Muscle of arm (tissue), 12 donors: ENCODE measurements around the gene PRKCB. TPM values are rescaled to one million over a fixed set of nuclear protein-coding genes. Genes with fewer than 3 reads are reported as not detected.

ENCODE experiments used
- DNase-seq: peaks from one replicate; pipeline ENCODE4 v3.0.0-alpha.2; 2013
- polyA plus RNA-seq, 12 donors: library from polyadenylated mRNA; unstranded; fragments of 120-200 nt; gene quantifications; one replicate each; pipeline ENCODE4 v1.2.1, GENCODE V29; 2013; ENCODE audit not compliant: insufficient read length in 12 of 12

PRKCB gene
- polyA plus RNA-seq, 12 donors, result 0.75 to 6.3 (median 1.8) TPM; not detected in 1

GRCh38 chr16:23833960-23834685 lies 1.7 kb upstream of the PRKCB start:
- no peak for DNase-seq

GRCh38 chr16:23836078-23836403 lies 258 bp downstream of the PRKCB start:
- no peak for DNase-seq

- no peak for DNase-seq
These were observed 875 bp downstream of the PRKCB start for GRCh38 chr16:23836404-23837311.

- no peak for DNase-seq
These were observed 1.9 kb downstream of the PRKCB start for GRCh38 chr16:23837553-23838308.

GRCh38 chr16:23838485-23839142 lies 2.8 kb downstream of the PRKCB start:
- DNase-seq, result no peak

DNA sequence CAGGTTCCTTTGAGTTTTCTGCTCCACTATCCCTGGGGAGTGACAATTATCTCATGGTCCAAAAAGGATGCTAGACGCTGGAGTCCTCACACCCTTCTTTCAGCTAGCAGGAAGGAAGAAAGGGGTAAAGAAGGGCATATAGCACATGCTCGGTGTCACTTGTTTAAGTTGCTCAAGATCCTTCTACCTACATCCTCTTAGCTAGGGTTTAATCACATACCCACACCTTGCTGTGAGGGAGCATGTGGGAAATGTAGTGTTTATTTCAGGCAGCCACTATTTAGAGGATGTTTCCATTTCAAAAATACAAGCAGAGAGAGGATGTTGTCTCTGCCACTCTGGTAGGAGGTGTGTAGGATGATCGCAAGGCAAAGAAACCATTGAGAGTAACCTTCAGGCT lies 4.5 kb downstream of the PRKCB start:
- no peak for DNase-seq

- no peak for DNase-seq
These were observed 6.4 kb downstream of the PRKCB start for GRCh38 chr16:23842137-23842600.

DNA sequence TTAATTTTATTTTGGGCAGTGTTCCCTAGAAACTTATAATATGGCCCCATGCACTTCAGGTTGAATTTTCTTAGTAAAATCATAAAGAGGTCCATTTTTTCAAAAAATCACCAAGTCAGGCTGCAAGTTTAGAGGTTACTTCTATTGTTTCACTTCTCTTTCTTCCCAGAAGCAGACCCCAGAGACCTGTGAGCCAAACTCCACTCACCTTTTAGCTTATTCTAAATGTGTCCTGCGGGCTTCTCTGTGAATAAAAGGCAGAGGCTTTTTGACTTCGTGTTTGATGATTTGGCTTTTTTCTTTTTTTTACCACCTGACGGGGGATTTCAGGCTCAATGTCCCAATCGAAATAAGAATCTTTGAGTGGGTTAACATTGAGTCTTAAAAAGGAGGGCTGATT lies 7.4 kb downstream of the PRKCB start:
- DNase-seq, result no peak

DNA sequence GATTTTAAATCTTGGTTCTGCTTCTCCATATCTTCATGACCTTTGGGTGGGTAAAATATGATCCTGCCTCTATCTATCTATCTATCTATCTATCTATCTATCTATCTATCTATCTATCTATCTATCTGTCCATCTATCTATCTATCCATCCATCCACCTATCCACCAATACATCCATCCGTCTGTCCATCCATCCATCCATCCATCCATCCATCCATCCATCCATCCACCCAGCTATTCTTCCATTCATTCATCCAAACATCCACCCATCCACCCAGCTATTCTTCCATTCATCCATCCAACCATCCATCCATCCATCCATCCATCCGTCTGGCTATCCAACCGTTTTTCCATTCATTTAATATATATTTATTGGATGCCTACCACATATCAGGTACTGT lies 11.5 kb downstream of the PRKCB start:
- no peak for DNase-seq

- DNase-seq, result no peak
These were observed 12.2 kb downstream of the PRKCB start for GRCh38 chr16:23847948-23848347.

DNA sequence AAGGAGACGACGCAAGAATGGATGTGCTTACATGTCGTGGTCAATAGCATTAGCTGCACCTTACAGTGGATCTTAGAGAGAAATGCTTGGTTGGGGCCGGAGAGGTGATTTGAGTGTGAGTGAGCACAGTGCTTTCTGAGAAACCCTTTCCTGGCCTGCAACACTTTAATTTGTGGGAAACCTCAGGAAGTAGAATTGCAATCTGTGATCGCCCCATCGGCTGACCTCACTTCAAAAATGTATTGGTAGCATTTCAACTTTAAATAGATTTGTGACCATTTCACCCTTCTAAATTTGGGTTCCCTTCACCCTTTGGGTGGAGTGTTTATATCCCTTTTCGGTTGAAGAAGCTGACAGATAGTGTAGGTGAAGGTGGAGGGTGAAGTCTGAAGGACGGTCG lies 13.2 kb downstream of the PRKCB start:
- no peak for DNase-seq

- no peak for DNase-seq
These were observed 17.2 kb downstream of the PRKCB start for GRCh38 chr16:23852794-23853562.

DNA sequence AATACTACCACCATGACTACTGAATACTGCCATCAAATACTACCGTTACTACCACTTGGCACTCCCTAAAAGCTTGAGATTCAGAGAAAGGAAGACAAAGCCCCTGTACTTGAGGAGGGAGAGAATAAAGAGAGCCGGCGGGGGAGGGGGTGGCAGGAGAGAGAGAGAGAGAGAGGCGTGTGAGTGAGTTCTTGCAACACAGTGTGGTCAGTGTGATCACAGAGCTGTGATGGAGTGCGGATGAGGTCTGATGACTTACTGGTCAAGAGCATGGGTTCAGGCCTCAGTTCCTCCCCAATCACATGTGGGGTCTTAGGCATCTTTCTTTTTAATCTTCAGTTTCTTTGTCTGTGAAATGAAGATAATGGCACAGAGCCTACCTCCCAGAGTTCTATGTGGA lies 19.2 kb downstream of the PRKCB start:
- no peak for DNase-seq

DNA sequence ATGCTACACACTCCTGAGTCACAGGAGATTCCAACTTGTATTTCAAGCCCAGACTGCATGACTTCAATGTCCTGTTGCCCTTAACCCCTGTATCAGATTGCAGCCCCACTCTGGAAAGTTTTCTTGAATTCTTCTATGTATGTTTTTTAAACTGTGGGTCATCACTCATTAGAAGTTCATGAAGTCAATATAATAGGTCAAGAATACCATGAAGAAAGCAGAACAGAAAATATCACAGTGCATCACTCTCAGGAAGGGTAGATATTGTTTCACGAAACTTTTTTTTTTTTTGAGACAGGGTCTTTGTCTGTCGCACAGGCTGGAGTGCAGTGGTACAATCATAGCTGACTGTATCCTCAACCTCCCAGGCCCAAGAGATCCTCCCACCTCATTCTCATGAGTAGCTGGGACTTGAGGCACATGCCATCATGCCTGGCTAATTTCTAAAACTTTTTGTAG lies 20.5 kb downstream of the PRKCB start:
- DNase-seq, result no peak

DNA sequence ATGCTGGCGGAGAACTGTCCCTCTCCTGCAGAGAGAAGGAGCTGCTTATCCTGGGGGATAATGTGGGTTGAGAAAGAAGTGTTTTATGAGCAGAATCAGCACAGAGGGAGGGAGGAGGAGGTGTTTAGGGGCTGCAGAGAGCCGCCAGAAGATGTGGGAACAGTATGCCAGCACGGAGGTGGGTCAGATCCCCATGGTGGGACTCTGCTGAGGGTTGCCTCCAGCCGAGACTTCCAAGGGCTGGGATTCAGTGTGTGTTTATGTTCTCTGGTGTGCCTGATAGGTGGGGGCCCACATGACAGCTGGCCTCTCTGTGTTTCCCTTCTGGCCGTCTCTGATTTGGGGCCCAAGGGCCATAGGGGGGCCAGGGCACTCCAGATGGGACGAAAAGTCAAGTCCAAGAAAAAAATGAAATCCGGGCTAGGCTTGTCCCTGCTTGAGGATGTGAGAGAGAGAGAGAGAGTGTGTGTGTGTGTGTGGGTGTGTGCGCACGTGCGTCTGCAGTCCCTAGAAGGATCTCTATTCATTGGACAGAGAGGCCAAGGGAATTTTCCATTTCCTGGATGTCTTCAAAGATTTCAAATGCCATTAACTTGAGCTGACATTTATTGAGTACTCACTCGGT lies 21.6 kb downstream of the PRKCB start:
- no peak for DNase-seq

DNA sequence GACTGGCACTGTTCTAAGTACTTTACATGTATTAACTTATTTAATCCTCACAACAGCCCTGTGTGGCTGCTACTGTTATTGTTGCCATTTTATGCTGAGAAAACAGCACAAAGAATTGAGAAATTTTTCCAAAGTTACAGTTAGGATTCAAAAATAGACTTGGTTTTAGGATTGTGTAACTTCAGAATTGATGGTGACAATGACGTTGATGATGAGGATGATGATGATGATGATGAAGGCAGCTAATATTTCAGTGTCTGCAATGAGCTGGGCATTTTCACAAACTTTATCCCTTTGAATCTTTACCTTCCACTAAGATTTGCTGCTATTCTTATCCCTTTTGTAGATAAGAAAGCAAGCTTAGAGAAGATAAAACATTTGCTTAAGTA lies 22.1 kb downstream of the PRKCB start:
- no peak for DNase-seq

- DNase-seq, result no peak
These were observed 22.8 kb downstream of the PRKCB start for GRCh38 chr16:23858542-23858941.

DNA sequence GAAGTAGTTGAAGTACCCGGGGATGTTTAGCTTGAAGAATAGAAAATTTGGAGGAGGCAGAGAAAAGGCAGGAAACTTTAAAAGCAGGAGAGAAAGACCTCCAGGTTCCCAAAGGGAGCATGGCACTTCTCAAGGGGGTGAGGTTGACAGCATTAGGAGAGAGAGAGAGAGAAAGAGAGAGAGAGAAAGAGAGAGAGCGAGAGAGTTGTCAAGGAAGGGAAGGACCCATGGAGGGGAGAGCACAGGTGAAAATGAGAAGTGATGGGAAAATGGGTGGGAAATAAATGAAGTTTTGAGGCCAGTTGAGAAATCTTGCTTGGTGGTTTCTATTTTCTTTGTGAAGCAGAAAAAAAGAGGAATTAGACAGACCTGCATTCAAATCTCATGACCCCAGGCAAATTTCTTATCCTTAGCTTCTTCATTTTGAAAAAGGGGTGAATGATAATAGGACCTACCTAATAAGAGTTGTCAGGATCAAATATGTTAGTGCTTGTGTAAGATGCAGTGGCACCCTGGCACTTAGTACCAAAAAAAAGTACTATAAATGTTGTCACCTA lies 24.0 kb downstream of the PRKCB start:
- no peak for DNase-seq

DNA sequence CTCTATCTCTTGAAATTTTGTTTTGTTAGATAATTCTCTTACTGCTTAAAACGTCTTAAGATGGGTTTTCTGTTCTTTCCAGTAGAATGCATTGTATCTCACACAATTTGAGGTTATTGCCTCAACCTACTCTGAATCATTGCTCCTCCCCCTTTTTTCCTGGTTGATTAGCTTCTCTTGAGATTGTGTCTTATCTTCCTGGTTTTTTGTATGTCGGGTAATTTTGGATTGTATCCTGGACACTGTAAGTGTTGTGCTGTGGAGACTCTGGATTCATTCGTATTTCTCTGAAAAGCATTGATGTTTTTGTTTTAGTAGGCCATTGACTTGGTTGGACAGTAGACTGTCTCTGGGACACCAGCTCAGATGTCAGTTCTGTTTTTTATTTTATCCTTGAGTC lies 26.1 kb downstream of the PRKCB start:
- no peak for DNase-seq

DNA sequence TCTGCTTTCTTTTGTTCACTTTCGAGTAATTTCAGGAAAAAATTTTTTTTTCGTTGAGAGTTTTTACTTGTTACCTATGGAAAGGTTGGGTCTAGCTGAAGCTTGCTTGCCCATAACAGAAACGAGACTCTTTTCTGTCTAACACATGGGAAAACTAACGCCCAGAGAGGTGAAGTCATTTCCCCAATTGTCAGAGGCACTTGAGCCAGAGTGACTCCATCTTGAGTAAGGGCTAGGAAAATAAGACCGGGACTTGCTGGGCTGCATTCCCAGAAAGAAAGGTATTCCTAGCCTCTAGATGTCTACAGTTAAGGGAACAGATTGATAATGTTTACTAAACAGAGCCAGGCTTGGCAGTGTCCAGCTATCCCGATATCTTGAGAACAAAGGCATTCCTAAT lies 26.8 kb downstream of the PRKCB start:
- no peak for DNase-seq
